ENCODE results near the gene PFN1. TPM values are rescaled to one million over a fixed set of nuclear protein-coding genes. Genes with fewer than 3 reads are reported as not detected.
"Not testable (repeated sequence)": the region's sequence is repeated elsewhere in the genome, so short reads cannot be mapped to it uniquely, and the experiment has no call there.

PFN1 gene
- total RNA-seq, 2 experiments from 2014 or later: 1,712 to 1,828 TPM

DNA sequence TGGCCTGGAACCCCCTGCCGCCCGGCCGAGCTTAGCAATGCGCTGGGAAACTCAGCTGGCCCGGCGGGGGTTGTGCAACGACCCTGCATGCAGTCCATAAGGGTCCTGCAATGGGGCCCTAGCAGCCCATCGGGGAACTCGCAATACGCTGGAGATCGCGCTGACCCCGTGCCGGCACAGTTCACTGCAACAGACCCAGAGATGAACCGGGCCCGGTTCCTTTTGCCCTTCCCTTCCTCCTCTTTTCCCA is 8.9 kb downstream of the PFN1 start:
- H3K4me3 Mint-ChIP-seq: peak overlapping the region; percentile 100
- H3K27ac Mint-ChIP-seq: peak overlapping the region; percentile 88
- H3K9me3 Mint-ChIP-seq: no peaks in the 10 kb centered on the region
- DNase-seq (no peak), ATAC-seq (ENCODE audit: low read depth) (no peak)
- H3K27me3 Mint-ChIP-seq: no peaks in the 10 kb centered on the region
- POLR2A ChIA-PET: interaction anchor here (0.7 to 17.2 kb wide), 21 partner anchors 10 to 796 kb away, joined by 3 to 441 read pairs (median 4); partner anchors contain the start of genes C17orf107, CAMTA2, CYB5D2 and ENO3
- H3K4me1 Mint-ChIP-seq: peaks cover 47% of the 10 kb centered on the region
- H3K36me3 Mint-ChIP-seq: peaks cover 51% of the 10 kb centered on the region

- H3K9me3 Mint-ChIP-seq: no peaks in the 10 kb centered on the region
- POLR2A ChIA-PET: interaction anchor here (1.2 to 17.2 kb wide), 11 partner anchors 11 to 796 kb away, joined by 3 to 441 read pairs (median 8); partner anchors contain the start of genes C17orf107, CAMTA2, CYB5D2 and ENO3
- H3K27ac Mint-ChIP-seq: peak overlapping the region; percentile 88
- peak overlapping the region; percentile 100 for H3K4me3 Mint-ChIP-seq
- peaks cover 47% of the 10 kb centered on the region for H3K36me3 Mint-ChIP-seq
- no peak for ATAC-seq (ENCODE audit: low read depth)
- no peak for DNase-seq
- no peaks in the 10 kb centered on the region for H3K27me3 Mint-ChIP-seq
- peaks cover 48% of the 10 kb centered on the region for H3K4me1 Mint-ChIP-seq
Measured at GRCh38 chr17:4938688-4939545, 9.4 kb downstream of the PFN1 start.

- peaks cover 47% of the 10 kb centered on the region for H3K4me1 Mint-ChIP-seq
- H3K36me3 Mint-ChIP-seq: peaks cover 43% of the 10 kb centered on the region
Measured at GRCh38 chr17:4938069-4938491, 10.2 kb downstream of the PFN1 start.

GRCh38 chr17:4937553-4937952 is 10.8 kb downstream of the PFN1 start:
- POLR2A ChIA-PET: interaction anchor here (1.0 kb wide), 1 partner anchor 20 kb away, joined by 3 read pairs; no protein-coding TSS in a partner anchor

More at GRCh38 chr17:4938069-4938491, 10.2 kb downstream of the PFN1 start:
- Mint-ChIP-seq H3K9me3 (no peaks in the 10 kb centered on the region), H3K4me3 (peak overlapping the region; percentile 100), H3K27me3 (no peaks in the 10 kb centered on the region), H3K27ac (peak overlapping the region; percentile 22)
- no peak for DNase-seq
- ATAC-seq (ENCODE audit: low read depth): no peak
- POLR2A ChIA-PET: interaction anchor here (2.8 to 4.0 kb wide), 2 partner anchors 12 to 60 kb away, joined by 20 to 106 read pairs; partner anchors contain the start of genes ENO3, INCA1, KIF1C and PFN1

DNA sequence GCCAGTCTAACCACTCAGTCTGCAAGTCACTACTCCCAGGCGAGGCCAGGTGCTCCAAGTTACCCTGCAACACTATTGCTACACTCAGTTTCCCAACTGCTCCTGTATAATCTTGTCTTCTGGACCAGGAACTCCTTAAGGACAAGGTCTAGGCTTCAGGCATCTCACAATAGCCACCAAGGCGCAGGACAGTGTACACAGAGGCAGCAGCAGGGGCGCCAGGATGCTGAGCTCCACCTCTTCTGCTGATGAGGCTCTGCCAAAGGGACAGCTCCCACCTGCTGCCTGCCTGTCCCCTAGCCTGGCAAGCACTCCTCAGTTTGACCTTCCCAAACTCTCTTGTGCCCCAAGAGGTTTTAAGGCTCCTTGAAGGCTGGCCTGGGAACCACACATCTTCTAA is 11.9 kb downstream of the PFN1 start:
- H3K36me3 Mint-ChIP-seq: peaks cover 37% of the 10 kb centered on the region
- H3K27me3 Mint-ChIP-seq: no peaks in the 10 kb centered on the region
- POLR2A ChIA-PET: interaction anchor here (0.5 to 2.1 kb wide), 5 partner anchors 9 to 27 kb away, joined by 3 to 6 read pairs (median 4); no protein-coding TSS in a partner anchor
- peaks cover 36% of the 10 kb centered on the region for H3K4me1 Mint-ChIP-seq
- no peaks in the 10 kb centered on the region for H3K9me3 Mint-ChIP-seq
- H3K27ac Mint-ChIP-seq: peak overlapping the region; percentile 44
- DNase-seq (no peak), ATAC-seq (ENCODE audit: low read depth) (no peak)
- H3K4me3 Mint-ChIP-seq: no peak overlapping the region

More at GRCh38 chr17:4937553-4937952, 10.8 kb downstream of the PFN1 start:
- ATAC-seq (ENCODE audit: low read depth) (no peak), DNase-seq (no peak)
- H3K27ac Mint-ChIP-seq: no peak overlapping the region
- H3K36me3 Mint-ChIP-seq: peaks cover 41% of the 10 kb centered on the region
- peaks cover 43% of the 10 kb centered on the region for H3K4me1 Mint-ChIP-seq
- no peaks in the 10 kb centered on the region for H3K27me3 Mint-ChIP-seq
- no peak overlapping the region for H3K4me3 Mint-ChIP-seq
- H3K9me3 Mint-ChIP-seq: no peaks in the 10 kb centered on the region

DNA sequence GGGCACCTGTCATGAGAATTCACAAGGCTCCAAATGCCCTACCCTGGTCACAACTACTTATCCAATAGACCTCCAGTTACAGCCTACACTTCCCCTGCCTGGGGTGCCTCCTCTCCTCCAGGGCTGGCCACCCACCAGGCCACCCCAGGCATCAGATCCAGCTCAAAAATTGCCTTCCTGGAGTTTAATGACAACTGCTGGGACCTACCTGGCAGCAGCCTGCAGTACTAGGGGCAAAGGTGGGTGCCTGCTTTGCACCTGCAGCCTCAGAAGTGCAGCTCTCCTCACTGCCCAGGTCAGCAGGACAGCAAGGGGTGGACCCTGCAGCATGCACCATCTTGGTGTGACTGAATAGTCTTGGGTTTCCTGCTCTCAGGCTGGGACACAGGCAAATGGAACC is 12.7 kb downstream of the PFN1 start:
- no peak overlapping the region for H3K27ac Mint-ChIP-seq
- ATAC-seq (ENCODE audit: low read depth) (no peak), DNase-seq (no peak)
- peaks cover 39% of the 10 kb centered on the region for H3K36me3 Mint-ChIP-seq
- peaks cover 37% of the 10 kb centered on the region for H3K4me1 Mint-ChIP-seq
- POLR2A ChIA-PET: interaction anchor here (1.5 to 2.1 kb wide), 2 partner anchors 9 to 27 kb away, joined by 5 to 6 read pairs; no protein-coding TSS in a partner anchor
- no peak overlapping the region for H3K4me3 Mint-ChIP-seq
- no peaks in the 10 kb centered on the region for H3K27me3 Mint-ChIP-seq
- H3K9me3 Mint-ChIP-seq: no peaks in the 10 kb centered on the region

DNA sequence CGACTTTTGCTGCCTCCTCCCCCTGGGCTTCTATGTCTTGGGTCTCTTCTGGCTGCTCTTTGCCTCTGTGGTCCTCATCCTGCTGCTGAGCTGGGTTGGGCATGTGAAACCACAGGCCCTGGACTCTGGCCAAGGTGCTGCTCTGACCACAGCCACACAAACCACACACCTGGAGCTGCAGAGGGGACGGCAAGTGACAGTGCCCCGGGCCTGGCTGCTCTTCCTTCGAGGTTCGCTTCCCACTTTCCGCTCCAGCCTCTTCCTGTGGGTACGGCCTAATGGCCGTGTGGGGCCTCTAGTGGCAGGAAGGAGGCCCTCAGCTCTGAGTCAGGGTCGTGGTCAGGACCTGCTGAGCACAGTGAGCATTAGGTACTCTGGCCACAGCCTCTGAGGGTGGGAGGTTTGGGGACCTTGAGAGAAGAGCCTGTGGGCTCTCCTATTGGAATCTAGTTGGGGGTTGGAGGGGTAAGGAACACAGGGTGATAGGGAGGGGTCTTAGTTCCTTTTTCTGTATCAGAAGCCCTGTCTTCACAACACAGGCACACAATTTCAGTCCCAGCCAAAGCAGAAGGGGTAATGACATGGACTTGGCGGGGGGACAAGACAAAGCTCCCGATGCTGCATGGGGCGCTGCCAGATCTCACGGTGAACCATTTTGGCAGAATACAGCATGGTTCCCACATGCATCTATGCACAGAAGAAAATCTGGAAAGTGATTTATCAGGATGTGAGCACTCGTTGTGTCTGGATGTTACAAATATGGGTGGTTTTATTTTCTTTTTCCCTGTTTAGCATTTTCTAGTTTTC is 14.0 kb downstream of the PFN1 start:
- Mint-ChIP-seq H3K9me3 (no peaks in the 10 kb centered on the region), H3K4me3 (peak overlapping the region; percentile 3), H3K36me3 (peaks cover 42% of the 10 kb centered on the region), H3K4me1 (peaks cover 38% of the 10 kb centered on the region), H3K27me3 (no peaks in the 10 kb centered on the region), H3K27ac (peak overlapping the region; percentile 52)
- DNase-seq: no peak
- POLR2A ChIA-PET: interaction anchor here (0.8 to 1.3 kb wide), 7 partner anchors 9 to 96 kb away, joined by 3 to 4 read pairs (median 3); partner anchors contain the start of gene PFN1
- ATAC-seq (ENCODE audit: low read depth): peak; percentile 35

- no peaks in the 10 kb centered on the region for H3K9me3 Mint-ChIP-seq
- no peak for ATAC-seq (ENCODE audit: low read depth)
- H3K4me1 Mint-ChIP-seq: peaks cover 33% of the 10 kb centered on the region
- POLR2A ChIA-PET: interaction anchor here (0.8 to 1.3 kb wide), 4 partner anchors 34 to 97 kb away, joined by 3 read pairs; no protein-coding TSS in a partner anchor
- H3K36me3 Mint-ChIP-seq: peaks cover 45% of the 10 kb centered on the region
- no peaks in the 10 kb centered on the region for H3K27me3 Mint-ChIP-seq
- peak overlapping the region; percentile 52 for H3K27ac Mint-ChIP-seq
- H3K4me3 Mint-ChIP-seq: no peak overlapping the region
- no peak for DNase-seq
Measured at GRCh38 chr17:4933646-4934045, 14.7 kb downstream of the PFN1 start.

DNA sequence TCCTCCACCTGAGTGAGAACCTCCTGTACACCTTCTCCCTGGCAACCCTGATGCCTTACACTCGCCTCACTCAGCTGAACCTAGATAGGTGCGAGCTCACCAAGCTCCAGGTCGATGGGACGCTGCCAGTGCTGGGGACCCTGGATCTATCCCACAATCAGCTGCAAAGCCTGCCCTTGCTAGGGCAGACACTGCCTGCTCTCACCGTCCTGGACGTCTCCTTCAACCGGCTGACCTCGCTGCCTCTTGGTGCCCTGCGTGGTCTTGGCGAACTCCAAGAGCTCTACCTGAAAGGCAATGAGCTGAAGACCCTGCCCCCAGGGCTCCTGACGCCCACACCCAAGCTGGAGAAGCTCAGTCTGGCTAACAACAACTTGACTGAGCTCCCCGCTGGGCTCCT is 15.6 kb downstream of the PFN1 start:
- no peak overlapping the region for H3K27ac Mint-ChIP-seq

GRCh38 chr17:4931963-4932362 is 16.4 kb downstream of the PFN1 start, which contains the start of gene GP1BA:
TSS of gene GP1BA (plus strand) at chr17:4932277. CDS start at chr17:4932605, 328 bp downstream.
- Mint-ChIP-seq H3K36me3 (peaks cover 46% of the 10 kb centered on the region), H3K4me3 (no peak within 1 kb of the TSS)

More for the DNA sequence above, 15.6 kb downstream of the PFN1 start:
- ATAC-seq (ENCODE audit: low read depth): no peak
- peaks cover 30% of the 10 kb centered on the region for H3K4me1 Mint-ChIP-seq
- DNase-seq: no peak
- H3K9me3 Mint-ChIP-seq: no peaks in the 10 kb centered on the region
- no peak overlapping the region for H3K4me3 Mint-ChIP-seq
- no peaks in the 10 kb centered on the region for H3K27me3 Mint-ChIP-seq
- peaks cover 45% of the 10 kb centered on the region for H3K36me3 Mint-ChIP-seq
- POLR2A ChIA-PET: no interaction called here

DNA sequence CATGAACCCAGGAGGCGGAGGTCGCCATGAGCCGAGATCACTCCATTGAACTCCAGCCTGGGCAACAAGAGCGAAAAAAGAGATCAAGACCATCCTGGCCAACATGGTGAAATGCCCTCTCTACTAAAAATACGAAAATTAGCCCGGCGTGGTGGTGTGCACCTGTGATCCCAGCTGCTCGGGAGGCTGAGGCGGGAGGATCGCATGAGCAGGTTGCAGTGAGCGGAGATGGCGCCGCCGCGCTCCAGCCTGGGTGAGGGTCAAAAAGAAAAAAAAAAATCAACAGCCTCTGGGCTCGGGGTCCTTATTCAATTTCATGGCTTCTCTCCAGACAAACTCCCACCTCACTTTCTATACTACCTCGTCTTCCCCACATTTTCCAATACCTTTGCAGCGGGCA is 19.4 kb downstream of the PFN1 start:
- no peak overlapping the region for H3K4me3 Mint-ChIP-seq
- H3K9me3 Mint-ChIP-seq: no peaks in the 10 kb centered on the region
- POLR2A ChIA-PET: interaction anchor here (1.0 to 1.1 kb wide), 2 partner anchors 16 to 17 kb away, joined by 3 read pairs; no protein-coding TSS in a partner anchor

More at GRCh38 chr17:4931963-4932362, 16.4 kb downstream of the PFN1 start, which contains the start of gene GP1BA:
- POLR2A ChIA-PET: no interaction called here
- Mint-ChIP-seq H3K9me3 (no peaks in the 10 kb centered on the region), H3K27me3 (no peaks in the 10 kb centered on the region), H3K27ac (peak within 1 kb of the TSS; percentile 60), H3K4me1 (peaks cover 27% of the 10 kb centered on the region)
- no peak for DNase-seq
- no peak for ATAC-seq (ENCODE audit: low read depth)

GRCh38 chr17:4926577-4927335 is 21.6 kb downstream of the PFN1 start:
- H3K9me3 Mint-ChIP-seq; H3K27me3 Mint-ChIP-seq; H3K4me1 Mint-ChIP-seq; DNase-seq; H3K4me3 Mint-ChIP-seq; H3K27ac Mint-ChIP-seq; ATAC-seq (ENCODE audit: low read depth): not testable (repeated sequence)
- H3K36me3 Mint-ChIP-seq: peaks cover 27% of the 10 kb centered on the region
- POLR2A ChIA-PET: interaction anchor here (0.6 kb wide), 1 partner anchor 56 kb away, joined by 4 read pairs; no protein-coding TSS in a partner anchor

More for the DNA sequence above, 19.4 kb downstream of the PFN1 start:
- Mint-ChIP-seq H3K27me3 (no peaks in the 10 kb centered on the region), H3K27ac (no peak overlapping the region), H3K36me3 (peaks cover 34% of the 10 kb centered on the region), H3K4me1 (peaks cover 12% of the 10 kb centered on the region)
- ATAC-seq (ENCODE audit: low read depth) (no peak), DNase-seq (no peak)
